Measurements from ENCODE around the gene CDH26.

- TF ChIP-seq MAX (IDR thresholded peaks at IDR 0.05) (no peak), EP300 (IDR thresholded peaks at IDR 0.05; ENCODE audit: borderline replicate concordance) (no peak), USF1 (IDR thresholded peaks at IDR 0.05) (no peak), CEBPB (IDR thresholded peaks at IDR 0.05) (no peak)
Observed at GRCh38 chr20:60026010-60026409, 67.8 kb downstream of the CDH26 start.

All from Ishikawa (cell line).